Activated CD8-positive, alpha-beta memory T cell treated with anti-CD3 and anti-CD28 coated beads for 1 hour (primary cell): ENCODE measurements around the gene BABAM2.
"Not testable (repeated sequence)": the region's sequence is repeated elsewhere in the genome, so short reads cannot be mapped to it uniquely, and the experiment has no call there.

Experiments used
- DNase-seq, 2 donors: peaks; one replicate each; pipeline ENCODE4 v3.0.0-alpha.2; 2020; ENCODE audit warnings: low read depth in 1 of 2; ENCODE audit errors: extremely low read depth in 1 of 2

The BABAM2 gene

DNA sequence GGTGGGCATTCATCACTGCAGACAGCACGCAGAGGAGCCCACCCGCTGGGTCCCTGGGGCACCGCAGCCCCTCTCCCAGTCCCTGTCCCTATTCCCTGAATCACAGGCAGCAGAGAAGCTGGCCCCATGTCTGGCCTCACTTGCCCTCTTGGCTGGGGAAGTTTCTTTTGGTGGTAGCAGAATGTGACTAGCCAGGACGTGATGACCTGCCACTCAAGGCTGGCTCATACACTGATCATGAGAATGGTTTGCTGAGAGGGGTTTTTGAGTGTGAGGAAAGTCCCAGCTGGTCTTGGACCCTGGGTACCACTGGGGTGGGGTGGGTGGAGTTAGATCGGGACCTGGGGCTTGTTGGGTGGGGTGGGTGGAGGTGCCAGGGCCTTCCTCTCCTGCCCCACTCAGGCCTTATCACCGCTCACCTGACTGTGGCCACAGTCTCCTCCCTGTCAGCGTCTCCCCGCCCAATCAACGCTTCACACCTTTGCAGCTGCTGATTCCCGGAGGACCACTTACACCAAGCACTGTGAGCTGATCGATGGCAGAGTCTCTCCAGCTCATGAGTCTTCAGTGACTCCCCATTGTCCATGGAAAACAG, 473.3 kb downstream of the BABAM2 start:
- no peak for DNase-seq

DNA sequence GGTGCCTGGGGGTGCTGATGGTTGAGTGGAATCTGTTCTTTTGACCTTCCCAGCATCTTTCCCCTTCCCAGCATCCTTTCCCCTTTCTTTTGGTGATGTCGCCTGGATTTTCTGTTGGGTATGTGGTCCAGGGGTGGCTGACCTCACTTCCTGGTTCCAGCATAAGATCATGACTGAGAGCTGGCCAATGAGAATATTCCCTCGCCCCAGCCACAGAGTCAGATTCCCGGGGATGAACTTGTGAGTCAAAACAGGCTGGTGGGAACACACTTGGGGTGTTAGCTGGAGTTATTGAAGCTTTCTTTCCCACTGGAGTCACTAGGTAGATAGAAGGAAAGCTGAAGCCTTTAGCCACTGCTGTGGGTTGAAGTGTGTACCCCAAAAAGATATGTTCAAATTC, 474.1 kb downstream of the BABAM2 start:
- no peak for DNase-seq

GRCh38 chr2:28365158-28365557, 474.6 kb downstream of the BABAM2 start:
- DNase-seq = no peak

- no peak for DNase-seq
These were observed 475.6 kb downstream of the BABAM2 start for GRCh38 chr2:28366149-28366495.

DNA sequence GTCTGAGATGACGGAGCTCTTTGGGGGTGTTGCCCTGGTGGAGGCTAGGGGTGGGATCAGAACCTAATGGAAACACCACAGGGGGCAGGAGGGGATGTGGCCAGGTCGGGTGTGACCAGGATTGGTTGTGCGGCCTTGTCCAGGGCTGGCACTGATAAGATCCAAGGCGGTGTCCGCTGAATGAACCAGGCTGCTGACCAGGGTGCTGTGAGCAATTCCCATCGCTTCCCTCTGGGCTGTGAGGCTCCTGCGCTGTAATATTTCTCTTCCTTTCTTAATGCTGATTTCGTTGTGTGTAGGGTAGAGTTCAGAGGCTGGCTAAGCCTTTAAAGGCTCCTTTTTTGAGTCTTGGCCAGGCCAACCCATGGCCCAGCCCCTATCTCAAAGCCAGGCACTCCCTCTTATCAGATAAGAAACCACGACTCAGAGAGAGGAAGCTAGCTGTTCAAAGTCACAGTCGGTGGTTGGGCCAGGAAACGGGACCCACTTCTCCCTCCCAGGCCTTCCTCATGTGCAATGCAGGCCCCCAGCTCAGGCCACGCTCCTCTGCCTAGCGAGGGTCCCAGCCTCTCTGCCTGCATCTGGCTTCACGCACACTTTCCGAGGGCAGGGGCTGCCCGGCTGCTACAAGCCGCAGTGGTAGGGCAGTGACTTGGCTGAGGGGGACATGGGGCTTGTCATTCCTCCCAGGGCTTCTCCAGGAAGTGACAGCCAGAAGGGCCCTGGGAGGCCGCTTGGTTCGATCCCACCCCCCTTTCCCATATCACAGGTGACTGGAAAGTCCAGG, 476.2 kb downstream of the BABAM2 start:
- peak; percentile 30 to 33 for DNase-seq

- no peak for DNase-seq
These were observed 477.3 kb downstream of the BABAM2 start for GRCh38 chr2:28367667-28368356.

DNA sequence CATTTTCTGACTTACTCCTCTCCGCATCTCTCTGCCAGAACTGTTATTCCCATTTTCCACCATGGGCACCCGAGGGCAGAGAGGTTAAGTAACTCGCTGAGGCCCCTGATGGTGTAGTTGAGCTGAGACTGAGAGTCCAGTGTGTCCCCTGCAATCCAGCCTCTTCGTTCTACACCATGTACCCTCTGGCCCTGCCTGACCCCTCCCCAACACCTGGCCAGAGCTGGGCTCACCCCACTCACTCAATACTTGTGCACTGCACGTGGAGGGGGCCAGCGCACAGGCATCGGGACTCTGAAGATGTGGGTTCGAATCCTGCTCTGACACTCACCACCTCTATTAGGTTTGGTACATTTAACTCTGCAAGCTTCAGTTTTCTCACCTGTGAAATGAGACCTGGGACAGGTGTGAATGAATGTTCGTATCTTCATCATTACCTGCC, 477.8 kb downstream of the BABAM2 start:
- DNase-seq = no peak

DNA sequence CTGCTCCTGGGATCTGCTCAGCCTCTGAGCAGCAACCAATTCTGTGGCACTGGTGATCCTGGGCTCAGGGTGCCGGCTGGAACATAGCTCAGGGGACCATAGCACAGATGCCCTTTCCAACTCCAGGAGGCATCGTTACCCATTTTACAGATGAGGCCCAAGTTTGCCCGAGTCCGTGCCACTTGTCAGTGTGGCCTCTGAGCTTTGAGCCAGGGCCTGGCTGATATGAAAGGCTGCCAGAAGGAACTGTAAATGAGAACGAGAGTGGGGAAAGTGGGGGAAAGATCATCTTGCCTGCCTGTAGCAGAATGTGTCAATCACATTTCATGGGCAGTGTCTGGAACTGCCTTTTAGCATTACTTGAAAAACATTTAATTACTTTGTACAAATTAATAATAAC, 478.8 kb downstream of the BABAM2 start:
- no peak for DNase-seq

GRCh38 chr2:28370354-28370753, 479.8 kb downstream of the BABAM2 start:
- DNase-seq = no peak

DNA sequence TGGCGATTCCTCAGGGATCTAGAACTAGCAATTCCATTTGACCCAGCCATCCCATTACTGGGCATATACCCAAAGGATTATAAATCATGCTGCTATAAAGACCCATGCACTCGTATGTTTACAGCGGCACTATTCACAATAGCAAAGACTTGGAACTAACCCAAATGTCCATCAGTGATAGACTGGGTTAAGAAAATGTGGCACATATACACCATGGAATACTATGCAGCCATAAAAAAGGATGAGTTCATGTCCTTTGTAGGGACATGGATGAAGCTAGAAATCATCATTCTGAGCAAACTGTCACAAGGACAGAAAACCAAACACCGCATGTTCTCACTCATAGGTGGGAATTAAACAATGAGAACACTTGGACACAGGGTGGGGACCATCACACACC, 481.2 kb downstream of the BABAM2 start:
- not testable (repeated sequence) for DNase-seq

DNA sequence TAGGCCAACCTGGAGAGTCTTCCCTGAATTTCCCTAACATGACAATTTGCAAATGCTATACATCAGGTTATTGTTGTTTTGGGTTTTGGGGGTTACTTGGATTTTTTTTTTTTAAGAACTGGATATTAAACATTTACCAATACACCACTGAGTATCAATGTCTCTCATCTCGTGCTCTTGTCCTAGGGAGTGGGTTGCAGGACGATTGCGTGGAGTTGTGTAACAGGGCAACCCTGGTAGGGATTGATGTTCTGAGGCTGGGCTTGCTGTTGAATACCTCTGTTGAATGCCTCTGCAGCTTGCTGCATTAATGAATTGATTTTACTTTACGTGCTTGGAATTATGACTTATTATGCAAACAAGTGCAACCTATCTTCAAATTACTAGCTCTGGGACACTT, 483.3 kb downstream of the BABAM2 start:
- no peak for DNase-seq

- no peak for DNase-seq
These were observed 483.8 kb downstream of the BABAM2 start for GRCh38 chr2:28374331-28374730.

- no peak for DNase-seq
These were observed 484.7 kb downstream of the BABAM2 start for GRCh38 chr2:28375236-28375635.

GRCh38 chr2:28375742-28376631, 485.5 kb downstream of the BABAM2 start:
- no peak for DNase-seq

- DNase-seq = no peak
These were observed 486.8 kb downstream of the BABAM2 start for GRCh38 chr2:28377195-28377816.

DNA sequence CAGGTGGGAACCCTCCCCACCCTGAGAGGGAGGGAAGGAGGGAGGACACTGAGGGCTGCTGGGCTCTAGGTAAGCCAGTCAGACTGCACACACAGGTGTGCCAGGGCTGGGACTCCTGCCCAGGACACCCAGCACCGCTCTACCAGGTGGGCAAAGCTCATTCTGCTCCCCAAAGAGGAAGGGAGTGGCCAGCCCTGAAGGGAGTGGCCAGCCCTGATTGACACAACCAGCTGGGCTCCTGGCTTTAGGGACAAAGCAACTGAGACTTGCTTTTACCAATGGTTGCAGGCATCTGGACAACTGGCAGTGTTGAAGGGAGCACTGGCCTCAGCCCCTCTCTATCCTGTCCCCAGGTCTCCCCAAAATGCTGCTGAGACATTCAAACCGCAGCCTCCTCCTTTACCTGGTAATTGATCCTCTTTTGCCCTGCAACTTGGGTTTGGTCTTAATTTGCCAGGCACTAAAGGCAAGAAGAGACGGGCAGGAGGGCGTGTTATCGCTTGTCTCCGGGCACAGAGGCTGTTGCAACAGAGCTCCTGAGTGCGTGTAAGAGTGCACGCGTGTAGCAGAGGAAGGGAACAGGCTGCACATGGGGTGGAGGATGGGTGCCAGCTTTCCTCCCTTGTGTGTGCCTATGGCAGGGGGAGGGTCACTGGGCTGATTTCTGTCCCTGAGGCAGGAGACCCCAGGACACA, 487.6 kb downstream of the BABAM2 start:
- no peak for DNase-seq

DNA sequence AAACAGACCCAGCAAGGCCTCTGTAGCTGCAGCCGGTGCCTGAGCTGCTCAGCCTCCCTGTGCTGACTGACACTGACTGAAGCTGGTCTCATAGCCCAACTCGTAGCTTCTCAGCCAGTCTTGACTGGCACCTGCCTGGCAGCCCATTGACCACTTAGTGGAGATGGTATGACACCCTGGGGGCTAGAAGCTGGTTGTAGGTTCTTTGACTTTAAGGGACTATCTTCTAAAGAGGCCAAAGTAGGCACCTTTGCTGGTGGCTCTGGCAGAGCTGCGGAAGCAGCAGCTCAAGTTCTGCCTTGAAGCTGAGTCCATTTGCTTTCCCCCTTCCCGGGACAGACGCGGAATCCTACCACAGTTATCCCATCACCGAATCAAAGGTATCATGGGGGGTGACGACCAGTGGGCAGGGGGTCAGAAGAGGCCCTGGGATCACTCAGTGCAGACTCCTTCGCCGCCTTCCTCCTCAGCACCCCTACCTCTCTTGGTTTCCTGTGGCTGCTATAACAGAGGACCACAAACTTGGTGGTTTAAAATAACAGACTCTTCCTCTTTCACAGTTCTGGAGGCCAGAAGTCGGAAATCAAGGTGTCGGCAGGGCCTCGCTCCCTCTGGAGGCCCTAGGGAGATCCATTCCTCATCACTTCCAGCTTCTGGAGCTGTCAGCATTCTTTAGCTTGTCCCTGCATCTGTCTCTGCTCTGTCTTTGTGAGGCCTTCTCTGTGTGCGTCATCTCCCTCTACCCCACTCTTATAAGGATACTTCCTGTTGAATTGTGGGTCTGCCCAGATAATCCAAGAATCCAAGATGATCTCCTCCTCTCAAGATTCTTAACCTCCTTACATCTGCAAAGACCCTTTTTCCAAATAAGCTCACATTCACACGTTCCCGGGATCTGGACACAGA, 488.4 kb downstream of the BABAM2 start:
- no peak for DNase-seq

DNA sequence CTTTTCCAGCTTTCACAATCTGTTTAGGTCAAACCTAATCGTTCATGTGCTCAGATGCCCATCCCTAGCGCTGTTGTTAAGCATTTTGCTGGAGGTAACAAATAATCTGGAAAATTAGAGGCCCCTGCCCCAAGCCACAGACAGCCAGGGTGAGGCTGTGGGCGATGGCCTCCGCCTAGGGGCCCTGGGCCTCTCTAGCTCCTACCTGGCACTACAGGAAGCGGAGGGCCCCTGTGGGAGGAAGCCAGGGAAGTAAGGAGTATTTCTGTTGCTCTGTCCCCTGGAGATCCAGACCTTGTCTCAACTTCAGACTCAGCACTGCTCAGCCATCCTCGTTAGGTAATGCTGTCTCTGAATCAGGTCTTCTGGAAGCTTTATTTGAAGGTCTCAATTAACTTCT, 489.7 kb downstream of the BABAM2 start:
- DNase-seq = no peak
